ENCODE measurements around the gene ABR. TPM values are rescaled to one million over a fixed set of nuclear protein-coding genes. Genes with fewer than 3 reads are reported as not detected.

Gene ABR
- total RNA-seq, 1 donor from 2014 or later = 47.2 TPM

DNA sequence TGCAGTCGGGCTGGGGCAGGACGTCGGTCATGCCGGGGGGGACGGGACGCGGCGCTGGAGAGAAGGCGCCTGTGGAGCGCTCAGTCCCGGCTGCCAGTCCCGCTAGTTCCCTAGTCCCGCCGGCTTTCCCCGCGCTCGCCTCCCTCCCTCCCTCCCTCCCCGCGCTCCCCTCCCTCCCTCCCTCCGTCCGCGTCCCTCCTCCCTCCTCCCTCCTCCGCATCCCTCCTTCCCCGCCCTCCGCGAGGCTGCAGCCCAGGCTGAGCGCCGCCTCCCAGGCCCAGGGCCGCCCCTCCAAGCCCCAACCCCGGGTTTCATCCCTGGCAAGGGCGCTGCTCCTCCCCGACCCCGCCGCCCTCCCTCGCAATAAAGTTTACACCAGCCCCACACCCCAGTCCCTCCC lies 148.1 kb downstream of the ABR start:
- peak; percentile 73 for DNase-seq (ENCODE audit: low spot score)

DNA sequence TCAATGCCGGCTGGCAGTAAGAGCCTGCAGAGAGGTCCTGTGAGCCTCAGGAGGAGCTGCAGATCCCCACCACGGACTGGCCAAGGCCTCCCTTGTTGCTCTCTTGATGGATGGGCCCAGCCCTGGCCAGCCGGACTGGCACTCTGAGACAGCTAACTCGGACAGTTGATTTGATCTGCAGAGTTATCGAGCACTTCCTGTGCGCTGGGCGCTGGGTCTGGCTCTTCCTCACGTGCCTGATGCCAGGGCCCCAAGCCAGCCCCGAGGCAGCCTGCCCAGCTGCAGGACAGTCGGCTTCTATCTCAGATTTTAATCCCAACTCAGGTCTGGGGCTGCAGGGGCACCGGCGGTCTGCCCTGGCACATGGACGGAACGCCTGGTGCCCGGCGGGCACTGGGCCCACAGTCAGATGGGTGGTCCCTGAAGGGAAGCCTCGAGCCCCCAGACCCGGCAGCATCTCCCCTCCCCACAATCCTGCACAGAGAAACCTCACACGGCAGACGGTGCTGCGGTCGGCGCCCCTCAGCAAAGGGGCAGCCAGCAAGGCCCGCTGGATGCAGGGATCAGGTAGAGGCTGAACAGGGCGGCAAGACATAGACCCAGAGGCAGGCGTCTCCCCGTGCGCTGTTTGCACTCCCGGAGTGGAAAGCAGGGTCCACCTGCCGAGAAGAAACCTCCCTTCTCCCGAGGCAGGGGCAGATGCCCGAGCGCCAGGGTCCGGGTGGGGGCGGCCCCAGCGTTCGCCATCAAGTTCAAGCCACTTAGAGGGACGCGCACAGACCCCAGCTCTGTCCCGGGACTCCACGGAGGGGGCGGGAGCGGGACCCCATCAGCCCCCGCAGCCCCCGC lies 148.9 kb downstream of the ABR start:
- no peak for DNase-seq (ENCODE audit: low spot score)

DNA sequence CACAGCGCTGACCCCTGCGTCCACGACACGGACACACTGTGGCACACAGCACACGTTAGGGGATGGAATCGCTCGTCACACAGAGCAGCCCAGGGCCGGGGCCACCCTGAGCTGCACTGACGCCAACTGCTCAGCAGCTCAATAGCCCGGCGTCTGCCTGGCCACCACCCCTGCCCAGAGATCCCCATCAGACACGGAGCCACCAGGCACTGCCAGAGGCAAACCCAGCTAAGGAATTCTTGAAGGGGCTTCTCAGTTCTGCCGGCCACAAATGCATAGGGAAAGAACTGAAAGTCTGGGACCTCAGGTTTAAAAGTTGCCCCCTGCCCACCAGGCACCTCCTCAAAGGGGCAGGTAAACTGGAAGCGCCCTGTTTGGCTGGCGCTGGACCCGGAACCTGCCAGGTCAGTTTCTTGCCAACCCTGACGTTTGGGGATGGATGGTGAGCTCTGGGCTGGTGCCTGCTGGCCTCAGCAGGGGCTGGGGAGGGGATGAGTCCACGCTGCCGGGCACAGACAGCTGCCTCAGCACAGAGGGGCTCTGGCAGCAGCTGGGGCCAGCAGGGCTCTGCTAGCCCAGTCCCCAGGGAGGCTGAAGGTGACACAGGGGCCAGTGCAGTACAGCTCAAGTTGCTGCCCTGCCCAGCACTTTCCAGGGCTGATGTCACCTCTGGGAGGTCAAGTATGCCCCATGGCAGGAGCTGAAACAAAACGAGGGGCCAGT lies 149.7 kb downstream of the ABR start:
- no peak for DNase-seq (ENCODE audit: low spot score)

DNA sequence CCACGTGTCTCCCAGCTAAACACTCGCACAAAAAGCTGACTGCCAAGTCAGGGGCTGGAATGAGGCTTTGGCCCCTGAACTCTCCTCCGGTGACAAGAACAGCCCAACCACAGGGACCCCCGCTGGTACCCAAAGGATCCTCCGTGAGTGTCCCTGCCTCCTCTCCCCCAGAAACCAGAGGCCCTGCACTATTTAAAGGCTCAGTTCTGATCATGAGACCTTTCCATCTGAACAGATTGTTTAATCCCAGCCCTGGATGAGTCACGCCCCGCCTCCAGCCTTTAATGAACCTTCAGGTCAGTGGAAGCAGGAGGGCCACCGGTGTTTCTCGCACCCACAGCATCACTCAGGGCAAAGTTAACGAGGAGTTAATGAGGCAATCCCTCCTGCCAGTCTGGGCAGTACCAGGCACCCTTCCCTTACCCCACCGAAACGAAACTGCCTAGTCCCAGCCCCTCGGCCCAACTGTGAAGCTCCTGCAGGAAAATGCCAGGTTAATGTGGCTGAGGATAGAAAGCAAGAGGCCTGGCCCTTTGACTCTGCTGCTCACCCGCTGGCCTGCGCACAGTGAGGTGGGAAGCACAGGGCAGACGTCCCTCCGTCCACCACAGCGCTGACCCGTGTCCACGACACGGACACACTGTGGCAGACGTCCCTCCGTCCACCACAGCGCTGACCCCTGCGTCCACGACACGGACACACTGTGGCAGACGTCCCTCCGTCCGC lies 150.4 kb downstream of the ABR start:
- no peak for DNase-seq (ENCODE audit: low spot score)

DNA sequence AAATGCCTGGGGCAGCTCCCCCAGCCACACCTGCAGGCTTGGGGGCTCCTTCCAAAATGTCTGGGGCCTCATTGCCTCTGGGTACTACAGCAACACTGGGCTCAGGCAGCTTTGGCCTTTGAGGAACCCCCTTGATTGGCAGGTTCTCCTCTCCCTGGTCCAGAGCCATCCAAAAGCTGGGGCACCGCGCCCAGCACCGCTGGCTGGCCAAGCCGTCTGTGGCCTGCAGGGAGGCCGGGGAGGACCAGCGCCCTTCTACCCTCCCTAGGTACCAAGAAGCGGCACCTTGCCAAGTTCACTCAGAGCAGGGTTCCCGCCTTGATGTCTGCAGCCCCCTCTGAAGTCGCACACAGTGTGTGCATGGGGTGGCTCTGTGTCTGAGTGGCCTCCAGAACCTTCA lies 152.7 kb downstream of the ABR start:
- no peak for DNase-seq (ENCODE audit: low spot score)

DNA sequence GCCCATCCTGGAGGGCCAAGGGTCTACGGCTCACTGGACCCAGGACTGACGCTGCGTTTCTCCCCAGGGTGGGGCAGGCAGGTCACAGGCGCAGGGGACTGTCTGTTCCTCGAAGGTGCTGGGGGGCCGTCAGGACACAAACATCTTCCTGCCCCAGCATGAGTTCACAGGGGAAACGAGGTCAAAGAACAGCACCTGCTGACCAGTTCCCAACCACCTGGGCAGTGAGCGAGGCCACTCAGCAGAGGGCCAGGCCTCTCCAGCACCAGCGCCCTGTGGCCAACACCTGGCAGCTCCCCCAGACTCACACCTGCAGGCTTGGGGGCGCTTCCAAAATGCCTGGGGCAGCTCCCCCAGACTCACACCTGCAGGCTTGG lies 153.2 kb downstream of the ABR start:
- no peak for DNase-seq (ENCODE audit: low spot score)

DNA sequence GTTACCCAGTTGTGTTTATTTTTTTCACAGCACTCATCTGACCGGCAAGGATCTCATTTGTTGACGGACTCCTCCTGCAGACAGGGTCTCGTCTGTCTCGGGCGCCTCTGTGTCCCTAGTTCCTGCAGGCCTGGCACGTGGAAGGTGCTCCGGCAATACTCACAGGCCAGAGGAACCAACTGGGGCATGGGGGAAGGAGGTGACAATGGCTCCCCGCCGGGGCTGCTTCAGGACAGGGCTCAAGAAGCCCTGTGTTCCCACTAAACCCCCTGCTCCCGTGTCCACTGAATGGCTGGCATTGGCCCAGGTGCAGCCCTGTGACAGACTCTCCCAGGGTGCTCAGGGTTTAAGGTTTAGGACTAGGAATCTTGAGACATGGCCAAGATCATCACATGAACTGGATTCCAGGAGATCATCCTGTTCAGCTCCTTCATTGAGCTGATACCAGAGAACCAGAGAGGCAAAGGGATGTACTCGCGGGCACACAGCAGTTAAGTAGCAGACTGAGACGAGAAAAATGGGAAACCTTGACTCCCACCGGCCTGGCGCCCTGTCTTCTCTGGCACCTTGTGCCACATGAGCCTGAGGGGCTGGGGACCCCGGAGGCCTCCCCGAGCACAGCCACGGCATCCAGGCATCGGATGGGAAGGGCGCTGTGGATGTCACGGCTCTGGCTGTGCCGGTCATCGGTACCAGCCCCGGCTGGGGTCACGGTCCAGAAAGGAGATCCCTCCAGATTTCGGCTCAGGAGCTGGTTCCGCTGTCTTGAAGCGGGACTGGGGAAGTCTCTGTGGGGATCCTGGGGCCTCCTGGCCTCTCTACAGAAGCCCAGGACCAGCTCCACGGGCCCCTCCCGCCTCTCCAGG lies 153.8 kb downstream of the ABR start:
- DNase-seq (ENCODE audit: low spot score) = no peak

DNA sequence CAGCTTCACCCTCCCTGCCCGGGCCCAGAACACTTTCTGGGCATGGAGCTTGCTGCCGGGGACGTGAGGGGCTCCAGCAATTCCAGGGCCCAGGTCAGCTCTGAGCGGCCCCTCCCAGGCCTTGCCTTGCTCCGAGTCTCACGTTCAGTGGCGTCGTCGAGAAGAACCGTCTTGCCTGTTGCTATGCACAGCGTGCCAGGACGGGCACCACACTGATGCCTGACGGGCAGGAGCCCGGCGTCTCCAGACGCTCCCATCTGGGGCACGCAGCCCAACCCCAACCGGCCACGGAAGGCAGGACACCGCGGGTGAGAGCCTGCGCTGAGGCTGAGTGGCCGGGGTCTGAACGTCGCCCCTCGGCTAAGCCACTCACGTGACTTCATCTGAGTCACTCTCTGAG lies 155.7 kb downstream of the ABR start:
- DNase-seq (ENCODE audit: low spot score) = no peak

DNA sequence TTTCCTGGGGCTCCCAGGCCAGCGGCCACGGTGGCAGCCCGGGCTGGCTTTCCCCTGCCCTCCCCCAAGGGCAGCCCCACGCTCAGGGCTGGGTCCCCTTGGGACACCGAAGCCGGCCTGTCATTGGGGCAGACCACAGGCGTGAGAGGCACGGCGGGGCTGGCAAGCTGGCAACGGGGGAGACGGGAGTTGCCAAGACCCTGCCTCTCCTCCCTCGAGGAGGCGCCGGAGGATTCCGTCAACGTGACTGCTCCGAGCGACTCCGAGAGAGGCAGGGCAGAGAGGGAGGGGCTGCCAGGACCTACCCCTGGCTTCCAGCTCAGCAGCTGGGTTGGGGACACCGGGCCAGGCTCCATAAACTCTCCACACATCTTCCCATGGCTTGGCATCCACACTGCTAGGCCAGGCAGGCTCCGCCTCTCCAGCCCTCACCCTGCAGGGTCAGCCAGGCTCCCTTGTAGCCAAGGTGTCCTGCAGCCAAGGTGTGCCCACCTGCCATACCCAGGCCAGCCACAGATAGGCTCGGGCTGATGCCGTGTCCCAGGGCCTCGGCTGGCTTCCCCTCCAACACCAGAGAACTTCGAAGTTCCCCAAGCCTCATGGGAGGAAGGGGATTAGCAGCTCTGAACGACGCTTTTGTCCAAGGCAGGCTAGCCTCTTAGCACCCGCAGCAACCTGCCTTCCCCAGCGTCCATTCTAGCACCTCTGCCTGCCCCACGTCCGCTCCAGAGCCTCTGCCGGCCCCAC lies 157.3 kb downstream of the ABR start:
- no peak for DNase-seq (ENCODE audit: low spot score)

DNA sequence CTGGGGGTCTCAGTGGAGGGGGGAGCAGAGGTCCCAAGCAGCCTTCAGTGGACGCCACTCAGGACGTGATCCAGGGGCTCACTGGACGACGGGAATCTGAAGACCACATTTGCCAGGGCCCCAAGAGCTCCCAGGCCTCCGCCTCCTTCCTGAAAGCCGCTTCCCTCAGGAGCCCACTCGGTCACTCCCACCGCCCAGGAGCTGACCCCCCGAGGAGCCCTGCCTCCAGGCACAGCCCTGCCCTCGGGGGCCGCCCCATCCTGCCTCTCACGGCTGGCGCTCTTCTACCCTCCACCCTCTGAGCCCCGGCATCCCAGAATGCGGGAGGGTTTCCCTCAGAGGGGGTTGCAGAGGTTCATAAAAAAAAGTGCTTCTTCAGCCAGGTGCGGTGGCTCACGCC lies 158.6 kb downstream of the ABR start:
- no peak for DNase-seq (ENCODE audit: low spot score)

DNA sequence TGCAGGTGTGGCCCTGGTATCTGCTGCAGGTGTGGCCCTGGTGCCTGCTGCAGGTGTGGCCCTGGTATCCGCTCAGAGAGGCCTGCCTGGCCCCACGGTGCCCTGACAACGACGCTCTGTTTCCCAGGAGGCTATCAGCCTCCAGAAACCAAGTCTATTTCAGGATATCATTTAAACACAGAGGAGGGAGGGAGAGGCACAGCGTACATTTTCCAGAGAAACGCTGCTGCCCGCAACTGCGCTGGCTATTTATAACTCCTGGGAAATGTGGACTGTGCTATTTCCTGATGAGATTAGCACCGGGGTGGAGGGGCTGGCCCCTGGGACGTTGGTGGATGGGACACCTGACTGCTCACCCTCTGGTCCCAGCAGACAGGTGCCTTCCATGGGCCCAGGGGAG lies 160.3 kb downstream of the ABR start:
- no peak for DNase-seq (ENCODE audit: low spot score)

DNA sequence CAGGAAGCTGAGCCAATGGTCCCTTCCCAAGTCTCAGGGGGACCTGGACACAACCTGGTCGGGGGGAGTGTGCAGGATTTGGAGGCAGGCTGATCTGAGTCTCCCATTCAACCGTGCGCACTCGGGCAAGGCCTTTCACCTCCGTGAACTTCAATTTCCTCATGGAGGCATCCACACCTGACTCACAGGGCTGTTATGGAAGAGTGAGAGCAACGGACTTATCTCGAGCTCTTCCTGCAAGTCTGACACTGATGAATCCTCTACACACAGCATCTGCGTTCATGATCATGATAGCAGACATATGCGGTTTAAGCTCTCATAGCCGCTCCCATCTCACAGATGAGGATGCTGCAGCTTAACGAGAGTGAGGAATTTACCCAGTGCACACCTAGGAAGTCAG lies 161.2 kb downstream of the ABR start:
- DNase-seq (ENCODE audit: low spot score) = no peak

DNA sequence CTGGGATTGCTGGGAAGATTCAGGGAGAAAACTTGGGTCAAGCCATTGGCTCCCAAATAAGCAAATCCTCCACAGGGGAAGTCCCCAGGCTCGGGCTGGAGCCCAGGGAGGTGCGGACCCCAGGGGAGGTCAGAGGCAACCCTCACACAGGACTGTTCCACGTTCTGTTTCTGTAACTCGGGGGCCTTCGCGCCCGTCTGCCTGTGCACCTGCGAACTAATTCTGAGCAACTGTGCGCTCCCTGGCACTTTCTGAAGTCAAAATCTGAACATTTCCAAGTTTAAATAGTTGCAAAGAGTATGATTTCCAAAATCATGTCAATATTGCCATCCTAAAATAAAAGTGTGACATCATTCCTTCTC lies 166.1 kb downstream of the ABR start:
- no peak for DNase-seq (ENCODE audit: low spot score)

DNA sequence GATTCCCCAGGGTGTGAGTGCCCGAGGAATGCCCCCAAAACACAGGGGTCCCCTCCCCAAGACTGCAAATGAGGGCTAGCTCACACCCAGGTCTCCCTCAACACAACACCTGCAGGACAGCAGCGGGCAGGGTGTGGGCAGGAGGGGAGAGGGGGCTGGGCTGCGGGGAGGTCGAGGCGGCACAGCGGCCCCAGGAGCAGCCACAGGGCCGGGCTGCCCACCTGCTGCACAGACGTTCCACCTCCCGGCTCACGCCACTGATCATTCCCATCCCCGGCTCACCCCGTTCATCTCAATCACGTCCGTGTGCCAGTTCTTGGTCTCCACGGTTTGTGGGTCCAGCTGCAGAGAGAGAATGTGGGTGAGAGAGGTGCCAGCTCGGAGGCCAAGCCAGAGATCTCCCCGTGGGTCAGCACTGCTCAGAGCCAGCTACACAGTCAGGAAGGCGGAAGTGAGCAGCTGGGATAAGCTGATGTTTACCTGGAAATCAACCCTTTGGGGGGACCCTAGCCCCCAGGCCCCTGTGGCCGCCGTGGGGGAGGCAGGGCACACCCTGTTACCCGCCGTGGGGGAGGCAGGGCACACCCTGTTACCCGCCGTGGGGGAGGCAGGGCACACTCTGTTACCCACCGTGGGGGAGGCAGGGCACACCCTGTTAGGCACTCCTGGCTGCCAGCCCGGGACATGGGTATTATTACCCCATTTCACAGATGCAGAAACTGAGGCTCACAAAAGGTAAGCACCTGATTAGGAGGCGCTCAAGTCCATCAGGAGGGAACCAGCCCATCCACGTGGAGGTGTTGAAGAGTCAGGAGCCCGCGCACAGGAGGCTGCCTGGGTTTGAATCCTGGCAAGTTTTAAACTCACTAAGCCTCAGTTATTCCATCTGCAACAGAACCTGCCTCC lies 166.7 kb downstream of the ABR start:
- DNase-seq (ENCODE audit: low spot score) = no peak

DNA sequence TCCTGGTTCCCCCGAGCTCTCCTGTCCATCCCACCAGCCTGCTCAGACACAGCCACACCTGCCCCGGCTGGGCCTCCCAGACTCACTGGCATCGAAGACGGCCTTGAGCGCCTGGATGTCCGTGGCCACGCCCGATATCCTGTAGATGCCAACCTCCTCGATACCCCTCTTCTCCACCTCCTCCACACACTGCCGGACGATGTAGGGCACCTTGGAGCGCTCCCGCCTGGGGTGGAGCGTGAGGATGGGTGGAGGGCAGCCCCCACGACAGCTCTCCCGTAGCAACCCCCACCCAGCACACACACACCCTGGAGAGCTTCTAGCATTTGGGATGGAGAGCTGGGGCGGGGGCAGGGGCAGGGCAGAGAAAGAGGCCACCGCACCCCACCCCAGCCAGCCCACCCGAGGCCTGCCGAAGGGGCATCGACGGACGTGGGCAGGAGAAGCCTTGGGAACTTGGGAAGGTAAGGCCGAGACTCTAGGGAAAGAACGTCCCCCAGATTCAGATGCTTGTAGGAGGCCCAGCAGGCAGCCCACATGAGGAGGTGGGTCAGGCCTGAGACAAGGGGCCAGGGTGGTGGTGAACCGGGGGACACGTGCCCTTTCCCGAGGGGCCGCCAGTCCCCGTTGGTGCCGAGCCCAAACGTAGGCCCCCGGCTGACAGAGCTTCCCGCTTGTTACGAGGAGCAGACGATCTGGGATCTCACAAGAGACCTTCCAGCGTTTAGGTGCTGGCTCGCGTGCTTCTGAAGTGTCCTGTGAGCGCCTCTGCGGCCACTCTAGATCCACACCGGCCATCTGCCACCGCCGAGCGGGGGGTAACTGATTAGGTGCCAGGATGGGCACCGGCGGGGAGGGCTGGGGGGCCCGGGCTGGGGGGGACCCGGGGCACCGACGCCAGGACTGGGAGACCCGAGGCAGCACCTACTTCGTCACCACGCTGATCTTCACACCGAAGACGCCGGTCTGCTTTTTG lies 167.7 kb downstream of the ABR start:
- DNase-seq (ENCODE audit: low spot score) = no peak

DNA sequence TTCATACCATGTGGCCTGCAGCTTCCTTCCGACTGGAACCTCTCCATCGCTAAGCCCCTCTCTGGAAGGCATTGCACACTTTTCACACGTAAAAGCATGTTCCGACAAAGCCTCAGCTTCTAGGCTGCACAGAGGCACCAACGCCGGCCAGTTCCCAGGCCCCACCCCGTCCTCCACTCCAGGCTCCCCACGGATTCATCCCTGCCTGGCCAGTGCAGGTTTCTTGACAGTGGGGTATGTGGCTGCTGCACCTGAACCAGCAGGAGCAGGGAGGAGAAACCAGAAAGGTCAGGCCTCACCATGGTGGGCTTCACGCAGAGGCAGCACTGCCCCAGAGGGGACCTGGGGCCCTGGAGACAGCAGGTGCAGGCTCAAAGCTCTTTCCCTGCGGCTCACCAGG lies 168.6 kb downstream of the ABR start:
- no peak for DNase-seq (ENCODE audit: low spot score)

DNA sequence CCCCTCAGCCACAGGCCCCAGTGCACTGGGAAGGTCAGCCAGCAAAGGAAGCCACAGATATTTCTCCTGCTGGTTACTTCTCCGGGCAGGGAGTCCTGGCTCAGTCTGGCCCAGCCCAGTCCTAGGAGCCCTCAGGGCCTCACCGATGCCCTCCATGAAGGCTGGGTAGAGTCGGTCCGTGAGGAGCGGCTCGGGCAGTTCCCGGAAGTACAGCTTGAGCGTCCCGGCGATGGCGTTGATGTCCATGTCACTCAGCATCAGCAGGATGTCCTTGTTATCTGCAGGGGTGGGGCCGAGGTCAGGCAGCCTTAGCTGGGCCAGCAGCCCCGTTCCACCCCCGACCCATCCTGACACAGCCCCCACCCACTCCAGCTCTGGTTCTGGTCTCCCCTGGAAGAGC lies 169.2 kb downstream of the ABR start:
- no peak for DNase-seq (ENCODE audit: low spot score)

DNA sequence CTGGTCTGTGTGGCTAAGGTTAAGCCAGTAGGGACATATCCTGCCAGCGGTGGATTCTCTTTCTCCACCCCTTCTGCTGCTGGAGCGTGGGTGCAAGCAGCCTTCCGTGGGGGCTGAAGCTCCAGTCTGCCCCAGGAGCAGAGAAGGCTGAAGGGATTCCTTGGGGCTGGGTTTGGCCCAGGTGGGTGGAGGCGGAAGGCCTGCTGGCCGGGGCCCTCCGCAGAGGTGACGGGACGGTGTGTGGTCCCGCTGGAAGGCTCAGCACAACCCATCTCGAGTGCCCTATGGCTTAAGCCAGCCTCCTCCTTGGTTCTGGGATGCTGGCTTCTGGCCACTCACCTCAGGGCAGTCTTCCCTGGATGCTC lies 169.7 kb downstream of the ABR start:
- DNase-seq (ENCODE audit: low spot score) = no peak
